ENCODE results near the gene MRPL53.
"Not testable (repeated sequence)": the region's sequence is repeated elsewhere in the genome, so short reads cannot be mapped to it uniquely, and the experiment has no call there.

DNA sequence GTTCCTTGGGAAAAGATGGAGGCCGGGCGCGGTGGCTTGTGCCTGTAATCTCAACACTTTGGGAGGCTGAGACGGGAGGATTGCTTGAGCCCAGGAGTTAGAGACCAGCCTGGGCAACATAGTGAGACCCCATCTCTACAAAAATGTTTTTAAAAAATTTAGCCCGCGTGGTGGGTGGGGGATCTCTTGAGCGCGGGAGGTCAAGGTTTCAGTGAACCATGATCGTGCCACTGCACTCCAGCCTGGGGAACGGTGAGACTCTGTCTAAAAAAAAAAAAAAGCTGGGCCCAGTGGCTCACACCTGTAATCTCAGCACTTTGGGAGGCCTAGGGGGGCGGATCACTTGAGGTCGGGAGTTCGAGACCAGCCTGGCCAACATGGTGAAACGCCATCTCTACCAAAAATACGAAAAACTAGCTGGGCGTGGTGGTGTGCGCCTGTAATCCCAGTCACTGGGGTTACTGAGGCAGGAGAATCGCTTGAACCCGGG lies 11.2 kb upstream of the MRPL53 start:
- not testable (repeated sequence) for TF ChIP-seq ELF4 (CRISPR knock-in tag; IDR thresholded peaks at IDR 0.05); RNF219 (CRISPR knock-in tag; IDR thresholded peaks at IDR 0.05); ELF1 (tag; IDR thresholded peaks at IDR 0.05); POLR2A (conservative IDR thresholded peaks at IDR 0.05); RAD21 (CRISPR knock-in tag; conservative IDR thresholded peaks at IDR 0.05 in 1 of 2, IDR thresholded peaks at IDR 0.05 in 1 of 2); HLTF (IDR thresholded peaks at IDR 0.05); NR2C2 (CRISPR knock-in tag; IDR thresholded peaks at IDR 0.05); NR2C2 (tag; IDR thresholded peaks at IDR 0.05); CEBPB (tag; IDR thresholded peaks at IDR 0.05); ZFP1 (CRISPR knock-in tag; IDR thresholded peaks at IDR 0.05); U2AF2 (optimal IDR thresholded peaks at IDR 0.05; ENCODE audit: low read depth, low read length); ZKSCAN1 (IDR thresholded peaks at IDR 0.05; ENCODE audit: low read depth, low read length)
- TF ChIP-seq, protein P1, sequence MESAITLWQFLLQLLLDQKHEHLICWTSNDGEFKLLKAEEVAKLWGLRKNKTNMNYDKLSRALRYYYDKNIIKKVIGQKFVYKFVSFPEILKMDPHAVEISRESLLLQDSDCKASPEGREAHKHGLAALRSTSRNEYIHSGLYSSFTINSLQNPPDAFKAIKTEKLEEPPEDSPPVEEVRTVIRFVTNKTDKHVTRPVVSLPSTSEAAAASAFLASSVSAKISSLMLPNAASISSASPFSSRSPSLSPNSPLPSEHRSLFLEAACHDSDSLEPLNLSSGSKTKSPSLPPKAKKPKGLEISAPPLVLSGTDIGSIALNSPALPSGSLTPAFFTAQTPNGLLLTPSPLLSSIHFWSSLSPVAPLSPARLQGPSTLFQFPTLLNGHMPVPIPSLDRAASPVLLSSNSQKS (CRISPR knock-in tag; IDR thresholded peaks at IDR 0.05): not testable (repeated sequence)
- TF ChIP-seq, protein P2, sequence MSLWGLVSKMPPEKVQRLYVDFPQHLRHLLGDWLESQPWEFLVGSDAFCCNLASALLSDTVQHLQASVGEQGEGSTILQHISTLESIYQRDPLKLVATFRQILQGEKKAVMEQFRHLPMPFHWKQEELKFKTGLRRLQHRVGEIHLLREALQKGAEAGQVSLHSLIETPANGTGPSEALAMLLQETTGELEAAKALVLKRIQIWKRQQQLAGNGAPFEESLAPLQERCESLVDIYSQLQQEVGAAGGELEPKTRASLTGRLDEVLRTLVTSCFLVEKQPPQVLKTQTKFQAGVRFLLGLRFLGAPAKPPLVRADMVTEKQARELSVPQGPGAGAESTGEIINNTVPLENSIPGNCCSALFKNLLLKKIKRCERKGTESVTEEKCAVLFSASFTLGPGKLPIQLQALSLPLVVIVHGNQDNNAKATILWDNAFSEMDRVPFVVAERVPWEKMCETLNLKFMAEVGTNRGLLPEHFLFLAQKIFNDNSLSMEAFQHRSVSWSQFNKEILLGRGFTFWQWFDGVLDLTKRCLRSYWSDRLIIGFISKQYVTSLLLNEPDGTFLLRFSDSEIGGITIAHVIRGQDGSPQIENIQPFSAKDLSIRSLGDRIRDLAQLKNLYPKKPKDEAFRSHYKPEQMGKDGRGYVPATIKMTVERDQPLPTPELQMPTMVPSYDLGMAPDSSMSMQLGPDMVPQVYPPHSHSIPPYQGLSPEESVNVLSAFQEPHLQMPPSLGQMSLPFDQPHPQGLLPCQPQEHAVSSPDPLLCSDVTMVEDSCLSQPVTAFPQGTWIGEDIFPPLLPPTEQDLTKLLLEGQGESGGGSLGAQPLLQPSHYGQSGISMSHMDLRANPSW (CRISPR knock-in tag; IDR thresholded peaks at IDR 0.05): not testable (repeated sequence)
